ENCODE results near the gene RAMP1.

DNA sequence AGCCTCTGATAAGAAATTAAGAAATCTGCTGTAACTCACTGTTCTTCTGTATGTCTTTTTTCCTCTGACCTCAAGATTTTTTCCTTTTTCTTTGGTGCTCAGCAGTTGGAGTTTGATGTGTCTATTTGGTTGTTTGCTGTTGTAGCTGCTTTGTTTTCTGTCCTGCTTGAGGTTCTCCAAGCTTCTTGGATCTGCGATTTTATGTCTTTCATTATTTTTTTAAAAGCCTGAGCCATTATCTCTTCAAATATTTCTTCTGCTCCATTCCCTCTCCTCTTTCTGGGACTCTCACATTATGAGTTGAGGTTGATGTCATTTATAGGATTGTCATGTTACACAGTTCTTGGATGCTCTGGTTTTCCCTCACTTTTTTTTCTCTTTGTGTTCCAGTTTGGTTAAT, 47.7 kb downstream of the RAMP1 start:
- no peak for TF ChIP-seq EZH2 (IDR thresholded peaks at IDR 0.05; ENCODE audit: borderline replicate concordance, low read length)
- TF ChIP-seq, protein P1, sequence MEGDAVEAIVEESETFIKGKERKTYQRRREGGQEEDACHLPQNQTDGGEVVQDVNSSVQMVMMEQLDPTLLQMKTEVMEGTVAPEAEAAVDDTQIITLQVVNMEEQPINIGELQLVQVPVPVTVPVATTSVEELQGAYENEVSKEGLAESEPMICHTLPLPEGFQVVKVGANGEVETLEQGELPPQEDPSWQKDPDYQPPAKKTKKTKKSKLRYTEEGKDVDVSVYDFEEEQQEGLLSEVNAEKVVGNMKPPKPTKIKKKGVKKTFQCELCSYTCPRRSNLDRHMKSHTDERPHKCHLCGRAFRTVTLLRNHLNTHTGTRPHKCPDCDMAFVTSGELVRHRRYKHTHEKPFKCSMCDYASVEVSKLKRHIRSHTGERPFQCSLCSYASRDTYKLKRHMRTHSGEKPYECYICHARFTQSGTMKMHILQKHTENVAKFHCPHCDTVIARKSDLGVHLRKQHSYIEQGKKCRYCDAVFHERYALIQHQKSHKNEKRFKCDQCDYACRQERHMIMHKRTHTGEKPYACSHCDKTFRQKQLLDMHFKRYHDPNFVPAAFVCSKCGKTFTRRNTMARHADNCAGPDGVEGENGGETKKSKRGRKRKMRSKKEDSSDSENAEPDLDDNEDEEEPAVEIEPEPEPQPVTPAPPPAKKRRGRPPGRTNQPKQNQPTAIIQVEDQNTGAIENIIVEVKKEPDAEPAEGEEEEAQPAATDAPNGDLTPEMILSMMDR (IDR thresholded peaks at IDR 0.05; ENCODE audit: low read length): no peak

Data from OCI-LY1 (cell line).